Muscle of leg (tissue), 11 donors: Measurements from ENCODE around the gene CCDC78. TPM values are rescaled to one million over a fixed set of nuclear protein-coding genes. Genes with fewer than 3 reads are reported as not detected.
"Not testable (repeated sequence)": the region's sequence is repeated elsewhere in the genome, so short reads cannot be mapped to it uniquely, and the experiment has no call there.

ENCODE experiments used
- DNase-seq: peaks from one replicate; pipeline ENCODE4 v3.0.0; 2013
- H3K27ac ChIP-seq: one replicate; pipeline ENCODE4 v1.5.1; 2013; ENCODE audit warnings: mild to moderate bottlenecking, low read length, control low read depth
- H3K27me3 ChIP-seq: one replicate; pipeline ENCODE4 v1.6.1; 2013; ENCODE audit warnings: low read length; ENCODE audit not compliant: control insufficient read depth, insufficient read depth
- H3K36me3 ChIP-seq: one replicate; pipeline ENCODE4 v1.6.1; 2013; ENCODE audit warnings: low read length; ENCODE audit not compliant: control insufficient read depth, insufficient read depth
- H3K4me1 ChIP-seq: one replicate; pipeline ENCODE4 v1.6.1; 2013; ENCODE audit warnings: low read length; ENCODE audit not compliant: control insufficient read depth, insufficient read depth
- H3K4me3 ChIP-seq: one replicate; pipeline ENCODE4 v1.5.1; 2013; ENCODE audit warnings: low read length, control low read depth
- H3K9me3 ChIP-seq: replicated peaks from 2 replicates; pipeline ENCODE4 v1.6.1; 2013; ENCODE audit warnings: low read depth, low read length; ENCODE audit not compliant: control insufficient read depth
- WGBS: methylation state at CpG from one replicate; pipeline ENCODE4 v1.1.5; 2013; ENCODE audit warnings: missing lambda C conversion rate; ENCODE audit not compliant: insufficient coverage; 5-methylcytosine and 5-hydroxymethylcytosine counted together
- polyA plus RNA-seq, 8 donors: library from polyadenylated mRNA; unstranded; fragments of 120-200 nt; gene quantifications; one replicate each; pipeline versions ENCODE4 v1.2.1 to v1.2.3, GENCODE V29; 2013; ENCODE audit warnings: inconsistent platforms in 1 of 8, low replicate concordance in 1 of 8; ENCODE audit not compliant: insufficient read length in 8 of 8, insufficient read depth in 1 of 8
- total RNA-seq: library from RNA; stranded (reverse); fragments of 120-200 nt; gene quantifications from one replicate; pipeline ENCODE4 v1.2.4, GENCODE V29; 2013

The CCDC78 gene
- total and polyA plus RNA-seq, 9 donors, result 0.18 to 2.1 (median 1.3) TPM

- H3K27ac ChIP-seq, result no peak overlapping the region
- H3K4me1 ChIP-seq, result no peaks in the 10 kb centered on the region
- no peak for DNase-seq
- WGBS, result 93% methylated on average over 2 of the region's 6 CpGs
- no peaks in the 10 kb centered on the region for H3K9me3 ChIP-seq
- no peaks in the 10 kb centered on the region for H3K36me3 ChIP-seq
- H3K4me3 ChIP-seq, result no peak overlapping the region
- H3K27me3 ChIP-seq, result peaks cover 29% of the 10 kb centered on the region
Measured at GRCh38 chr16:749010-749409, 22.8 kb upstream of the CCDC78 start.

DNA sequence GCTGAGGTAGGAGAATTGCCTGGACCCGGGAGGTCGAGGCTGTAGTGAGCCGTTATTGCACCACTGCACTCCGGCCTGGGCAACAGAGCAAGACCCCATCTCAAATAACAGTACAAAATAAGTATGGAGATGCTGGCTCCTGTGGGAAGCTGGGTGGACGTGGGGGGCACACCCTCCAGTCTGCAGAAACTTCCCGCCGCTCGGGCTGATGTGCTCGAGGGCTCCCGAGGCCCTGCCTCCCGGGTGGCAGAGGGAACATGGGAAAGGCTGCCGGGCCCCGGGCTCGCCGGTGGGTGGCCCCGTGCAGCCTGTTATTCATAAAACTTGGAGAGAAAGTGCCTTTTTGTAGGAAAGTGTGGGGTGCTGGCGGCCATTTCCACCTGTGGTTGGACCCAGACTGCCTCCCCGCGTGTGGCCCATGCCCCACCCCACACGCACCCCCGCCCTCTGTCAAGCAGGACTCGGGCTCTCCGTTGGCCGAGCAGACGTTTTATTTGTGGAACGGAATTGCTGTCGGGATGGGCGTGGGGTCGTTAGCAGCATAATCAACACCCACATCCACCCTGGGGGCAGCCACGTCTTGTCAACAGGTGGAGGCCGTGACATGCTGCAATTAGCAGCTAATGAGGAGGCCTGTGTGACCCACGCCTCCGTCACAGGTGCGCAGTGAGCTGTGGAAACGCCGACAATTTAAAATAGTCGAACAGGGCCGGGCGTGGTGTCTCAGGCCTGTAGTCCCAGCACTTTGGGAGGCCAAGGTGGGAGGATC lies 21.9 kb upstream of the CCDC78 start:
- no peaks in the 10 kb centered on the region for H3K9me3 ChIP-seq
- H3K27ac ChIP-seq, result no peak overlapping the region
- 69% methylated on average over 33 of the region's 39 CpGs for WGBS
- H3K4me3 ChIP-seq, result no peak overlapping the region
- H3K4me1 ChIP-seq, result no peaks in the 10 kb centered on the region
- no peaks in the 10 kb centered on the region for H3K36me3 ChIP-seq
- DNase-seq, result no peak
- peaks cover 27% of the 10 kb centered on the region for H3K27me3 ChIP-seq

DNA sequence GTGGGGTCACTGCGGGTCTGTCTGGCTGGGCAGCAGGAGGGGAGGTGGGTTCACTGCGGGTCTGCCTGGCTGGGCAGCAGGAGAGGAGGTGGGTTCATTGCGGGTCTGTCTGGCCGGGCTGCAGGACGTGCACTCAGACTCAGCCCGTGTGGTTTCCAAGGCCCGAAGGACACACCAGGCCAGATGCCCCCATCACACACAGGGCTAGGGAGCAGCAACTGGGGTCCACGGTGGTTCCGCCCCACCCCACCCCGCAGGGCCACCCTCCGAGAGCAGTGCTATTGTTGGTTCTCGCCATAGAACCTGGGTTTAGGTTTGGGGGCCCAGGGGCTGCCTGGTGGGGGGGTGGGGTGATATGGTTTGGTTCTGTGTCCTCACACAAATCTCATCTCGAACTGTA lies 20.4 kb upstream of the CCDC78 start:
- 100% methylated on average over 2 of the region's 13 CpGs for WGBS
- no peaks in the 10 kb centered on the region for H3K4me1 ChIP-seq
- no peak for DNase-seq
- no peak overlapping the region for H3K4me3 ChIP-seq
- H3K9me3 ChIP-seq, result no peaks in the 10 kb centered on the region
- peaks cover 18% of the 10 kb centered on the region for H3K27me3 ChIP-seq
- no peaks in the 10 kb centered on the region for H3K36me3 ChIP-seq
- H3K27ac ChIP-seq, result no peak overlapping the region

GRCh38 chr16:745739-746138 lies 19.5 kb upstream of the CCDC78 start:
- Histone ChIP-seq H3K4me3 (no peak overlapping the region), H3K27me3 (peaks cover 10% of the 10 kb centered on the region), H3K9me3 (no peaks in the 10 kb centered on the region), H3K4me1 (peaks cover 4% of the 10 kb centered on the region), H3K36me3 (no peaks in the 10 kb centered on the region), H3K27ac (no peak overlapping the region)
- DNase-seq, result no peak
- no CpG with 5 or more reads among the region's 14 CpGs for WGBS

- H3K4me3 ChIP-seq, result no peak overlapping the region
- H3K36me3 ChIP-seq, result no peaks in the 10 kb centered on the region
- H3K27me3 ChIP-seq, result peaks cover 4% of the 10 kb centered on the region
- H3K9me3 ChIP-seq, result no peaks in the 10 kb centered on the region
- peaks cover 14% of the 10 kb centered on the region for H3K4me1 ChIP-seq
- 79% methylated on average over 18 of the region's 21 CpGs for WGBS
- no peak overlapping the region for H3K27ac ChIP-seq
- no peak for DNase-seq
Measured at GRCh38 chr16:743794-744500, 17.7 kb upstream of the CCDC78 start.

- 66% methylated on average over 4 of the region's 14 CpGs for WGBS
- H3K4me3 ChIP-seq, H3K36me3 ChIP-seq, H3K9me3 ChIP-seq, H3K27me3 ChIP-seq, DNase-seq, H3K27ac ChIP-seq: not testable (repeated sequence)
- peaks cover 14% of the 10 kb centered on the region for H3K4me1 ChIP-seq
Measured at GRCh38 chr16:742894-743293, 16.7 kb upstream of the CCDC78 start.

- Histone ChIP-seq H3K27ac (no peak overlapping the region), H3K27me3 (peaks cover 2% of the 10 kb centered on the region), H3K4me1 (peaks cover 14% of the 10 kb centered on the region), H3K4me3 (no peak overlapping the region), H3K36me3 (peaks cover 14% of the 10 kb centered on the region), H3K9me3 (no peaks in the 10 kb centered on the region)
- DNase-seq, result no peak
- WGBS, result 82% methylated on average over 12 of the region's 15 CpGs
Measured at GRCh38 chr16:741986-742629, 15.9 kb upstream of the CCDC78 start.

DNA sequence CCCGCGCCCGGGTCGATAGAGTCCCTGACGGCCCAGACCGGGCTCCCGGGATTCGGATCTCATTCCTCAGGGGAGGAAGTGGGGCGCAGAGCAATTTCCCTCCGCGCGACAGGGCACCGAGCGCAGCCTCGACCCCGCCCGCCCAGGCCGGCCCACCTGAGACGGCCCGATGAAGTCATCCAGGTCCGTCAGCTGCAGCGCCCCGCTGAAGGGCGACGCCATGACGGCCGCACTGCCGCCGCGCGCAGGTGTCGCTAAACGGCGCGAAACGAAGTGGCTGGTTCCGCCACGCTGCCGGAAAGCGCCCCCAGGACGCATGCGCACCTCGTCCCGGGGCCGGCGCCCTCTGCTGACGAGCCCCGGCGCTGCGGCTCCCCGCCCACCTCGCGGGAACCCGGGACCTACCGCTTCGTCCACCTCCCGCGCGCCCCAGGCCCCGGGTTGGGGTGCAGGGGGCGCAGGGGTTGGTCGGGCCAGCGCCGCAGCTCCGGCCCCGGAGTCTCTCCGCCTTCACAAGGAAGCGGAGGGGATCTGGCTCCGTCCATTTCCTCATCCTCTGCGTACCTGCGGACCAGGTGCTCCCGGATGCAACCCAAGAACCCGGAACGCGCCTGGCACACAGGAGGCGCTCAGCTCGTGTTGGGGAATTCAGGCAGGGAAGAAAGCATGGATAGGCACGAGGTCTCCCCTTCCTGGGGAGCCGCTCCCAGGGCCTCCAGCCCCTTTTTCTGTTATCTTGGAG lies 14.7 kb upstream of the CCDC78 start, which contains the start of gene CIAO3:
Gene CIAO3, minus strand, starts transcription at position 234 of the 742 bp plus-strand sequence. Its CDS starts 12 bp downstream, at position 222.
- Histone ChIP-seq H3K4me3 (peak within 1 kb of the TSS; percentile 95), H3K36me3 (peaks cover 26% of the 10 kb centered on the region), H3K27ac (peak within 1 kb of the TSS; percentile 42), H3K27me3 (peaks cover 2% of the 10 kb centered on the region), H3K4me1 (peaks cover 14% of the 10 kb centered on the region), H3K9me3 (no peaks in the 10 kb centered on the region)
- peak; percentile 94 for DNase-seq
- under 1% methylated on average over 79 of the region's 79 CpGs for WGBS

GRCh38 chr16:740459-740763 lies 14.2 kb upstream of the CCDC78 start:
- Histone ChIP-seq H3K27me3 (no peaks in the 10 kb centered on the region), H3K36me3 (peaks cover 31% of the 10 kb centered on the region), H3K9me3 (no peaks in the 10 kb centered on the region), H3K27ac (peak overlapping the region; percentile 42), H3K4me3 (peak overlapping the region; percentile 95), H3K4me1 (peaks cover 14% of the 10 kb centered on the region)
- 0% methylated on average over 22 of the region's 22 CpGs for WGBS
- no peak for DNase-seq
